DND-41 (cell line): Measurements from ENCODE around the gene WNK2.

ENCODE experiments used
- ATAC-seq: fragments of 200-7000 bp; cut with Tn5 transposase; 3 replicates; pipeline ENCODE4 v1.9.1; 2021; ENCODE audit warnings: low read depth; ENCODE audit not compliant: insufficient read depth
- DNase-seq: peaks from one replicate; pipeline ENCODE4 v3.0.0-alpha.2; 2020
- H2AFZ ChIP-seq: 2 replicates; pipeline ENCODE4 v1.6.0; 2012; ENCODE audit warnings: low read depth, low read length
- H3K27ac ChIP-seq: 2 replicates; pipeline ENCODE4 v1.5.1; 2012; ENCODE audit warnings: low read length, inconsistent platforms
- H3K27me3 ChIP-seq: fragments of 200-600 bp; sonication (generic); 2 replicates; pipeline ENCODE4 v1.6.0; 2012; ENCODE audit warnings: low read length, mild to moderate bottlenecking, inconsistent platforms; ENCODE audit not compliant: insufficient read depth, poor library complexity
- H3K36me3 ChIP-seq: 2 replicates; pipeline ENCODE4 v1.5.1; 2012; ENCODE audit warnings: low read length, inconsistent platforms; ENCODE audit not compliant: insufficient read depth
- H3K4me1 ChIP-seq: 2 replicates; pipeline ENCODE4 v1.5.1; 2012; ENCODE audit warnings: mild to moderate bottlenecking, low read length; ENCODE audit not compliant: insufficient read depth
- H3K4me2 ChIP-seq: 2 replicates; pipeline ENCODE4 v1.6.0; 2012; ENCODE audit warnings: mild to moderate bottlenecking, moderate library complexity, low read length, inconsistent platforms; ENCODE audit not compliant: insufficient read depth
- H3K4me3 ChIP-seq, 2 experiments: fragments of 200-600 bp in 1 of 2; shearing (Covaris generic) in 1 of 2; 2 replicates each; pipeline ENCODE4 v1.5.1; 2012 to 2016; ENCODE audit warnings: inconsistent platforms in 2 of 2, low read length in 2 of 2, mild to moderate bottlenecking in 2 of 2, low read depth in 1 of 2, moderate library complexity in 1 of 2
- H3K79me2 ChIP-seq: 2 replicates; pipeline ENCODE4 v1.6.0; 2012; ENCODE audit warnings: low read length, inconsistent platforms; ENCODE audit not compliant: insufficient read depth
- H3K9ac ChIP-seq: 2 replicates; pipeline ENCODE4 v1.6.0; 2012; ENCODE audit warnings: low read depth, mild to moderate bottlenecking, inconsistent platforms, low read length, moderate library complexity
- H3K9me3 ChIP-seq: 2 replicates; pipeline ENCODE4 v1.5.1; 2012; ENCODE audit warnings: low read length, moderate library complexity, mild to moderate bottlenecking, inconsistent platforms; ENCODE audit not compliant: insufficient read depth, severe bottlenecking
- H4K20me1 ChIP-seq: 2 replicates; pipeline ENCODE4 v1.6.0; 2012; ENCODE audit warnings: low read length; ENCODE audit not compliant: insufficient read depth
- CTCF ChIP-seq: IDR thresholded peaks from 2 replicates; pipeline ENCODE4 v1.5.1; 2012; ENCODE audit warnings: borderline replicate concordance, low read length, moderate library complexity, mild to moderate bottlenecking; ENCODE audit not compliant: poor library complexity, severe bottlenecking; ENCODE audit errors: extremely low read depth
- EZH2 ChIP-seq: IDR thresholded peaks from 3 replicates; pipeline ENCODE4 v1.6.1; 2012; ENCODE audit warnings: borderline replicate concordance, low read depth, mild to moderate bottlenecking, moderate library complexity, low read length, inconsistent platforms; ENCODE audit not compliant: severe bottlenecking

Gene WNK2

DNA sequence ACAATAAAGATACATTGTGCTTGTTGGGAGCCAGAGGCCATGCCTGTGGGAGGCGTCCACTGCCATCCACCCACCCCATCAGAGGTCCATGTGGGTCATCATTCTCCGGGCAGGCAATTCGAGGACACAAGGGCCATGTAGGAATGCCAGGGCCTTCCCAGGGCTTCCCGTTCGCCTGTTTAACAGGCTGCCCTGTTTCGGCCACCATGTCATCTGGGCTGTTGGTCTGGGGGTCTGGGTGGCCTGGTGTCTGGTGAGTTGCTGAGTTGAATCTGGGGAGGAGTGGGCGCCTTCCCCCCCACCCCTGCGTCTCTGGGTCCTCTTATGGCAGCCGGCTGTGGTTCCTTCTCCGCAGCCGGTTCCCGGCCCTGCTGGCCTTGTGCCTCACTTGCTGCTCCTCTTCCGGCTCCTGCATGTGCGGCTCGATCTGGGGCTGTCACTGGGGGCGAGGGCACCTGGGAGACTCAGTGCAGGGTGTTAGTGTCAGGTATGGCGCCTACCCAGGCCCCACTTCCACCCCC, 117.4 kb downstream of the WNK2 start:
- Histone ChIP-seq H3K79me2 (no peaks in the 10 kb centered on the region), H3K36me3 (no peaks in the 10 kb centered on the region), H3K27ac (no peak overlapping the region), H3K27me3 (no peaks in the 10 kb centered on the region), H4K20me1 (no peaks in the 10 kb centered on the region; the same call in 1 of the 2 replicates), H3K4me3 (no peak overlapping the region), H3K4me1 (no peaks in the 10 kb centered on the region), H3K4me2 (no peak overlapping the region), H3K9ac (no peak overlapping the region), H2AFZ (no peak overlapping the region), H3K9me3 (no peaks in the 10 kb centered on the region)
- no peak for TF ChIP-seq CTCF
- no peak for TF ChIP-seq EZH2
- DNase-seq, result no peak
- ATAC-seq, result no peak

DNA sequence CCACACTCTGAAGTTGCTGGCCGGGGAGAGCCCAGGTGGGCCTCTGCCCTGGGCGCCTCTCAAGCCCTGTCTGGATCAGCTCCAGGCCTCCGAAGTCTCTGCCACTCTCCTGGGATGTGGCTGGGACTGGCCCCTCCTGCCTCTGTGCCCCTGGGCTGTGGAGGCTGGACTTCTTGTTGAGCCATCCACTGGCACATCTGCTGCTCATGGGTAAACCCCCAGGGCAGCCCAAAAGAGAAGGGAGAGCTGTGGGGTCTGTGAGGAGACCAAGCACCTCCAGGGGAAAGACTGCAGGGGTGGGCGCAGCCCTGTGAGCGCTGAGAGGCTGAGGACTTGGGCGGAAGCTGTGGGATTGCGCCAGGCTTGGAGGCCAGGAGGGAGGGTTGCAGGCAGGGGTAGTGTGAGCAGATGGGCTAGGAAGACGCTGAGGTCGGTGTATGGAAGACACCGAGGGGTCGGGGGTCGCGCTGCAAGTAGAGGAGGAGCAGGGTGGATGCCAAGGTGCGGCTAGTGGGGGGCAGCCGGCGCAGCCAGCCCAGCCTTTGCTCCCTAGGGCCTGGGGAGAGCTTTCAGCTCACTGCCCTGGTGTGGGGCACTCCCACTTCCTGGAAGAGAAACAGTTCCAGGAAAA, 118.1 kb downstream of the WNK2 start:
- Histone ChIP-seq H3K27me3 (no peaks in the 10 kb centered on the region), H3K27ac (no peak overlapping the region), H3K9me3 (no peaks in the 10 kb centered on the region), H3K9ac (no peak overlapping the region), H4K20me1 (no peaks in the 10 kb centered on the region; the same call in 1 of the 2 replicates), H3K4me2 (no peak overlapping the region), H2AFZ (no peak overlapping the region), H3K36me3 (no peaks in the 10 kb centered on the region), H3K4me3 (no peak overlapping the region), H3K79me2 (no peaks in the 10 kb centered on the region), H3K4me1 (no peaks in the 10 kb centered on the region)
- DNase-seq, result no peak
- ATAC-seq, result peak; percentile 27; the same call in 2 of the 3 replicates
- TF ChIP-seq EZH2, result no peak
- TF ChIP-seq CTCF, result no peak

DNA sequence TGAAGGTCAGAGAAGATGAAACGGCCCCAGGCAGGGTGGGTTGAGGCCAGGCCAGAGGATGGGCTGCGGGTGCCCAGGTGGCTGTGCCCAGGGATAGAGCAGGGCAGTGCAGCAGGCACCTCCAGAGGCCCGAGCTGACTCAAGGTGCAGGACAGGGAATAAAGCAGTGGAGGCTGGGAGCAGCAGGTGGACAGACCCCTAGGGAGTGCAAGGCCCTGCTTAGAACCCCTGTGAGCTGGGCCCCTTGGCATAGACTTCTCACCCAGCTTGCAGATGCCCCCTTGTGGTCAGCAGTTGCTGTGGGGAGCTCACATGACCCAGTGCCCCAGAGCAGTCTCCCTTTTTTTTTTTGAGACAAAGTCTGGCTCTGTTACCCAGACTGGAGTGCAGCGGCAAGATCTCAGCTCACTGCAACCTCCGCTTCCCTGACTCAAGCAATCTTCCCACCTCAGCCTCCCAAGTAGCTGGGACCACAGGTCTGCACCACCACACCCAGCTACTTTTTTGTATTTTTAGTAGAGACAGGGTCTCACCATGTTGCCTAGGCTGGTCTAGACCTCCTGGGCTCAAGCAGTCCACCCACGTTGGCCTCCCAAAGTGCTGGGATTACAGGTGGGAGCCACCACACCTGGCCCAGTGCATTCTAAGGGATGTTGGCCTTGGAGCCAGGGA, 118.8 kb downstream of the WNK2 start:
- peak; percentile 89 for ATAC-seq
- Histone ChIP-seq H3K27ac (no peak overlapping the region), H3K4me1 (no peaks in the 10 kb centered on the region)

More for the DNA sequence above, 118.8 kb downstream of the WNK2 start:
- no peaks in the 10 kb centered on the region; the same call in 1 of the 2 replicates for H4K20me1 ChIP-seq
- H3K36me3 ChIP-seq, result no peaks in the 10 kb centered on the region
- H3K9ac ChIP-seq, result no peak overlapping the region
- H3K79me2 ChIP-seq, result no peaks in the 10 kb centered on the region
- no peaks in the 10 kb centered on the region for H3K9me3 ChIP-seq
- H3K27me3 ChIP-seq, result no peaks in the 10 kb centered on the region
- H3K4me3 ChIP-seq, result no peak overlapping the region
- H3K4me2 ChIP-seq, result no peak overlapping the region
- DNase-seq, result peak; percentile 70
- no peak overlapping the region for H2AFZ ChIP-seq
- TF ChIP-seq EZH2 (no peak), CTCF (peak; percentile 65)
